Measurements from ENCODE around the gene EZH2. TPM values are rescaled to one million over a fixed set of nuclear protein-coding genes. Genes with fewer than 3 reads are reported as not detected.
A peak's percentile ranks its signal among the peaks of the same experiment; 100 is the strongest.

The EZH2 gene
- total and polyA plus RNA-seq, 2 donors (not counting 3 experiments of a cell fraction or from before 2014, with no cell fraction given) = 16.9 to 33.4 TPM

- intact Hi-C loops (cut with micrococcal nuclease) = loop anchor here (2.0 to 10.0 kb wide), 2 partner anchors 73 to 199 kb away; no protein-coding TSS in a partner anchor
- Histone ChIP-seq H2AFZ (ENCODE audit: low read depth, low read length) (no peak overlapping the region), H3K9me3 (replicated peaks; ENCODE audit: control insufficient read depth, insufficient read depth, low read length) (no peaks in the 10 kb centered on the region), H3K27me3 (ENCODE audit: control insufficient read depth in 2 of 2, insufficient read depth in 2 of 2, low read length in 2 of 2) (no peaks in the 10 kb centered on the region), H3K9me1 (replicated peaks; ENCODE audit: control insufficient read depth, extremely low read depth, insufficient read depth, low read length) (no peaks in the 10 kb centered on the region), H3K9ac (replicated peaks; ENCODE audit: extremely low read depth, insufficient read depth, low read length) (no peak overlapping the region), H3K4me1 (ENCODE audit: control insufficient read depth, extremely low read depth, insufficient read depth, low read length) (peaks cover 10% of the 10 kb centered on the region), H3K4me2 (ENCODE audit: insufficient read depth, low read length) (peak overlapping the region; percentile 9), H3K27ac (ENCODE audit: insufficient read depth, low read depth, low read length) (peak overlapping the region; percentile 47), H3K36me3 (ENCODE audit: control insufficient read depth in 2 of 2, extremely low read depth in 1 of 2, insufficient read depth in 2 of 2, low read length in 2 of 2) (peaks cover 0 to 5% of the 10 kb centered on the region in 2 experiments), H4K20me1 (replicated peaks; ENCODE audit: control insufficient read depth, extremely low read depth, insufficient read depth, low read length) (no peaks in the 10 kb centered on the region), H3K79me2 (ENCODE audit: control insufficient read depth, insufficient read depth, low read length) (peaks cover 4% of the 10 kb centered on the region), H3K4me3 (replicated peaks in 1 of 3; ENCODE audit: insufficient read depth in 1 of 3, low read depth in 1 of 3, low read length in 3 of 3) (no peak overlapping the region)
- no peak for DNase-seq (ENCODE audit: low read depth, low spot score)
- ChIA-PET CTCF (interaction anchor here (0.6 to 1.4 kb wide), 4 partner anchors 10 to 315 kb away, joined by 3 to 4 read pairs (median 4); no protein-coding TSS in a partner anchor), POLR2A (no interaction called here)
- dilution Hi-C loops (cut with MboI; ENCODE audit: extremely low pct_ligation_motif_present, low sequenced_read_pairs) = no loop called here
- FAIRE-seq = no peak
- BruUV-seq (replicated peaks) = no TSS peak
- no peak for TF ChIP-seq JUN (IDR thresholded peaks at IDR 0.05; ENCODE audit: borderline replicate concordance, insufficient read depth, insufficient read length, low read depth)
- no peak for TF ChIP-seq EZH2 (IDR thresholded peaks at IDR 0.05; ENCODE audit: borderline replicate concordance, low read depth, low read length, severe bottlenecking)
- no peak for TF ChIP-seq POLR2AphosphoS5 (IDR thresholded peaks at IDR 0.05; ENCODE audit: insufficient read depth, low read depth, low read length)
- no peak for TF ChIP-seq MYC (IDR thresholded peaks at IDR 0.05; ENCODE audit: low read depth, low read length)
- TF ChIP-seq CTCF (IDR thresholded peaks at IDR 0.05; ENCODE audit: extremely low read depth in 1 of 2, insufficient read depth in 1 of 2, low read depth in 1 of 2, low read length in 2 of 2) = no peak
- TF ChIP-seq FOS (IDR thresholded peaks at IDR 0.05; ENCODE audit: borderline replicate concordance, insufficient read depth, low read length) = no peak
- no peak for TF ChIP-seq MAX (IDR thresholded peaks at IDR 0.05; ENCODE audit: insufficient read depth, insufficient read length)
These were observed 110.8 kb downstream of the EZH2 start for GRCh38 chr7:148773334-148773733.
